HUDEP-2 (cell line): ENCODE results near the gene SCN4B.

Source experiments
- DNase-seq, 76 experiments: peaks; one replicate each; lab custom pipeline; 2025; ENCODE audit not compliant: unreplicated experiment in 76 of 76; lab: John Stamatoyannopoulos, UW

Gene SCN4B

GRCh38 chr11:118175031-118175992 lies 22.7 kb upstream of the SCN4B start:
- no peak for DNase-seq

GRCh38 chr11:118174006-118174567 lies 21.5 kb upstream of the SCN4B start:
- no peak for DNase-seq

GRCh38 chr11:118172356-118172755 lies 19.7 kb upstream of the SCN4B start:
- DNase-seq = no peak

GRCh38 chr11:118171269-118172062 lies 18.8 kb upstream of the SCN4B start:
- peak in 53 of 76 experiments; percentile 4 to 71 (median 36) for DNase-seq

GRCh38 chr11:118170882-118171268 lies 18.3 kb upstream of the SCN4B start:
- no peak for DNase-seq

GRCh38 chr11:118170231-118170630 lies 17.6 kb upstream of the SCN4B start:
- no peak for DNase-seq

- DNase-seq = no peak
Measured at GRCh38 chr11:118169300-118170140, 16.9 kb upstream of the SCN4B start.

- DNase-seq = no peak
Measured at GRCh38 chr11:118168751-118169150, 16.1 kb upstream of the SCN4B start.

GRCh38 chr11:118168316-118168715 lies 15.7 kb upstream of the SCN4B start:
- DNase-seq = no peak

GRCh38 chr11:118167906-118168305 lies 15.3 kb upstream of the SCN4B start:
- DNase-seq = no peak

GRCh38 chr11:118167253-118167652 lies 14.6 kb upstream of the SCN4B start:
- DNase-seq = no peak

GRCh38 chr11:118166641-118167040 lies 14.0 kb upstream of the SCN4B start:
- no peak for DNase-seq

- no peak for DNase-seq
Measured at GRCh38 chr11:118164885-118165284, 12.3 kb upstream of the SCN4B start.

GRCh38 chr11:118163494-118163893 lies 10.9 kb upstream of the SCN4B start:
- no peak for DNase-seq

- no peak for DNase-seq
Measured at GRCh38 chr11:118162846-118163245, 10.2 kb upstream of the SCN4B start.

- DNase-seq = no peak
Measured at GRCh38 chr11:118161786-118162185, 9.2 kb upstream of the SCN4B start.

- no peak for DNase-seq
Measured at GRCh38 chr11:118157186-118157895, 4.7 kb upstream of the SCN4B start.

- DNase-seq = no peak
Measured at GRCh38 chr11:118156531-118157185, 4.0 kb upstream of the SCN4B start.

- no peak for DNase-seq
Measured at GRCh38 chr11:118155776-118156530, 3.3 kb upstream of the SCN4B start.
